GM21526 (cell line): Measurements from ENCODE around the gene LILRB2.
"Not testable (repeated sequence)": the region's sequence is repeated elsewhere in the genome, so short reads cannot be mapped to it uniquely, and the experiment has no call there.

Experiments
- ATAC-seq: cut with Tn5 transposase; IDR thresholded peaks from one replicate; pipeline ENCODE4 v1.9.1; 2021; ENCODE audit warnings: moderate library complexity; ENCODE audit not compliant: unreplicated experiment, low FRiP score

The LILRB2 gene

DNA sequence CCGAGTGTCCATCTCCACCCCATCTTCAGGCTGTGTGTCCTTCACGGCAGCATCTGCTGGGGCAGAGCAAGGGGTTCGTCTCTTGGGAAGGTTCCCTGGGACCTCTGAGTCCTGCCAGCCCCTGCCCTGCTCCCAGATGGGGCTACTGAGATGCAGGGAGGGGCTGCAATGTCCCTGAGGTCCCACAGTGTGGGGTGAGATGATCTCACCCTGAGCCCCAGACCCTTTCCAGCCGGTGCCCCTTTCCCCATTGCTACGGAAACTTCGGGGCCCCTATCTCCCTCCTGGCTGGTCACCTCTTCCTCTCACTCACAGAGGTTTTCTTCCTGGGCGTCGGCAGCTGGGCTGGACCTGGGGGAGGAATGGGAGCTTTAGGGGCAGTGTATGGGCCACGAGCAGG is 5.0 kb downstream of the LILRB2 start:
- ATAC-seq = no peak

GRCh38 chr19:54274516-54274915 is 6.4 kb downstream of the LILRB2 start:
- not testable (repeated sequence) for ATAC-seq

- ATAC-seq = no peak
Measured at GRCh38 chr19:54273821-54274220, 7.1 kb downstream of the LILRB2 start.

DNA sequence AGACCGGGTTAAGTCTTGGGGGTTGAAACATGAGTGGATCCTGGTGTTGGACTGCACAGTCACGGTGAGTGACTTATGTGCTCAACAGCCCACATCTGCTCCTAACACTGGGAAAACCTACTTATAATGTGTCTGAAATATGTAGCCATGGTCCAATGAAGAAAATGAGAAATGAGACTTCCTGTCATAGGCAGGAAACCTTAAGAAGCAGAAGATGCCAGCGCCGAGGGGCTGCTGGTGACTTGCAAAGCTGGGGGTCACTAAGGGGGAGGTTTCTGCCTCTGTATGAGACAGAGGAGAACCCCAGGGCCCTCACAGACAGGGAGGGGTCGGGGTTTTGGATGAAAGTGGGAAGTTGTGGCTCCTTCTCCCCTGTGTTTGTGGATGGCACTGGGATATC is 8.7 kb downstream of the LILRB2 start:
- ATAC-seq = not testable (repeated sequence)

DNA sequence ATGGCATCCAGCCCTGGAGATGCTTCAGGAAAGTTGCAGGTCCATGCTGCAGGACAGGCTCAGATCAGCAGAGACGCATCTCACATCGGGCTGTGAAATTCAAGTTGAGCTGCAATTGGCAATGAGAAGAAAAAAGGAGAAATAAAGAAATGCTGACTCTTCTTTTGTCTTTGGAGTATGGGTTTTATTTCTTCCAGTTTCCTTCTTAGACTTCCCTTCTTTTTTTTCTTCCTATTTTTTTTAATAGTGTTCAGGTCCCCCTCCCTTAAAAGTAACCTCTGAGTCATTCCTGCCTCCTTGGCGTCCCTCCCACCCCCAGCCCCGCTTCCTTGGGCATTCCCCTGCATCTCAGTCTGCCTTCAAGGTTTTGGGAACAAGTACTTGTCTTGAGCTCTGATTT is 9.3 kb downstream of the LILRB2 start:
- ATAC-seq = not testable (repeated sequence)

- no peak for ATAC-seq
Measured at GRCh38 chr19:54271106-54271505, 9.8 kb downstream of the LILRB2 start.

- no peak for ATAC-seq
Measured at GRCh38 chr19:54268936-54269335, 12.0 kb downstream of the LILRB2 start.

- no peak for ATAC-seq
Measured at GRCh38 chr19:54266133-54266532, 14.8 kb downstream of the LILRB2 start.

- ATAC-seq = no peak
Measured at GRCh38 chr19:54262470-54262869, 18.4 kb downstream of the LILRB2 start.

GRCh38 chr19:54262066-54262465 is 18.8 kb downstream of the LILRB2 start:
- no peak for ATAC-seq

DNA sequence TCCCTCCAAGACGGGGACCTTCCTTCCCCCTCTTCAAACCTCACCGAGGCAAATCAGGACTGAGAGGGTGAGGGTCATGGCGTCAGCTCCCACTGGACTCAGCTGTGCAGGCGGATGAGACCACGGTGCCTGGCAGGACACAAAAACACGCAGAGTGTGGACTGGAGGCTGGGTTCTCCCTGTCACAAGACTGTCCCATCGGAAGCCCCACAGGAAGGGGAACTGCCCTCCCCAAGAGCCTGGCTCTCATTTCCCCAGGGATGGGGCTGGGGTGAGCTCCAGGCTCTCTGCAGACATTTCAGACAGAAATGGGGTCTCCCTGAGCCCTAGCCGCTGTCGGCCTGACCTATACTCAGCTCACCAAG is 23.8 kb downstream of the LILRB2 start, which contains the start of gene LILRB5:
Gene LILRB5, minus strand, starts transcription at position 158 of the 365 bp plus-strand sequence. Its CDS starts 80 bp downstream, at position 78.
- no peak for ATAC-seq

GRCh38 chr19:54256250-54257115 is 24.4 kb downstream of the LILRB2 start:
- ATAC-seq = no peak

GRCh38 chr19:54255105-54255775 is 25.7 kb downstream of the LILRB2 start:
- ATAC-seq = no peak

DNA sequence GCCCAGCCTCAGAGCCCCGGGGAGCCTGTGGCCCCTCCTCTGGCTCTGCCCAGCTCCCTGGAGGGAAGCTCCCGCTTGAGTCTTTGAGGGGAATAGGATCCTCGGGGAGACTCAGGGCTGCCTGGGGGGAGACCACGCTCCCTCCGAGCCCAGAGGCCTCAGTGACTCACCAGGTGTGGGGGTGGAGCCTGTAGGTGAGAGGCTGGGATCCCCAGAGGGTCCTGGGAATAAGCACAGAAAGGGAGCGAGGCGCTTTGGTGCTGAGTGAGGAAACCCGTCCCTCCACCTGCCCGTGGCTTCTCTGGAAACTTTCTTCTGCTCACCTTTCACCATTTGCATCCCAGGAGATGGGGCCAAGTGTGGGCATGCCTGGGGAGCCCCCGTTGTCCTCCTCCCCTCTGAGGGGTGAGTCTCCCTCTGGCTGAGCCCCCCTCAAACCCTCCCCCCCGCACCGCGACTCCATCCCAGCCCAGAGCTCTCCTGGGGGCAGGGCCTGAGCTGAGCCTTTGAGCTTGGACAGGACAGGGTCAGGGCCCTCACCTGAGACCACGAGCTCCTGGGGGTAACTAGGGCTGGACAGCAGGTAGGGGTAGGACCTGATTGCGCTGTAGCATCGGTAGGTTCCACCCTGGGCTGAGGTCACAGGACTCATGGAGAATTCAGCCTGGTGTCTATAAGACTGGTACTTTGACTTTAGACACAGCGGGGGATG is 26.6 kb downstream of the LILRB2 start:
- no peak for ATAC-seq

DNA sequence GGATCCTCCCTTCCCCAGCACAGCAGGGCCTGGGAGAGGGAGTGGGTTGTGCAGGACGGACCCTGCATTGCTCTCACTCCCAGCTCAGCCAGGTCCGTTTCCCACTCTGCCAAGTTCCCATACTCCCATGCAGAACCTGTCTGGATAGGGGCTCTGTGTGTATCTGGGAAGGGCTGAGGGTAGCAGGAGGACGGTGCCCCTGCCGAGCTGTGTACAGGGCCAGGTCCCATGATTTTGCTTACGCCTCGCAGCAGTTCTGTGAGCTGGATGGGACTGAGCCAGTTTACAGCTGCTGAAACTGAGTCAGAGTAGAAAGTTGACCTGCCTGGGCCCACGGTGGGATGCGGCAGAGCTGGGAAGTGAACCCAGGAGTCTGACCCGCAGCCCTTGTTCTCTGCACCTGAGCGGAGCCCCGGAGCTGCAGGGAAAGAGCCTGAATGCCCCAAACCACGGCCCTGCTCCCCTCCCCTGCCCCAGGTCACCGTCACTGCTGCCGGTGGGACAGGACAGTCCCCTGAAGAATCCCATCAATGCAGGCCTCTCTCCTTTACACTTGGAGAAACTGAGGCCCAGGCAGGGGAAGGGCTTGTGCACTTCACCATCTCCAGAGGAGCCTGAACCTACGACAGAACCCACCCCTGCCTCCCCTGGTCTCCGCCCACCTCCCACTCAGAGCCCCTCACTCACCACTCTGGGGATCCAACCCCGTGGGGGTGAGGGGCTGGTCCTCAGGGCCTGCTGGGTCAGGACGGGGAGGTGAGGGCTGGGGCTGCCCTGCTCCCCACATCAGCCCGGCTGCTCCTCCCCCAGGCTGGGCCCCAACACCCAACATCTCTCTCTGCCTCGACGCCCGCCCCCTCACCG is 27.3 kb downstream of the LILRB2 start:
- ATAC-seq = no peak

DNA sequence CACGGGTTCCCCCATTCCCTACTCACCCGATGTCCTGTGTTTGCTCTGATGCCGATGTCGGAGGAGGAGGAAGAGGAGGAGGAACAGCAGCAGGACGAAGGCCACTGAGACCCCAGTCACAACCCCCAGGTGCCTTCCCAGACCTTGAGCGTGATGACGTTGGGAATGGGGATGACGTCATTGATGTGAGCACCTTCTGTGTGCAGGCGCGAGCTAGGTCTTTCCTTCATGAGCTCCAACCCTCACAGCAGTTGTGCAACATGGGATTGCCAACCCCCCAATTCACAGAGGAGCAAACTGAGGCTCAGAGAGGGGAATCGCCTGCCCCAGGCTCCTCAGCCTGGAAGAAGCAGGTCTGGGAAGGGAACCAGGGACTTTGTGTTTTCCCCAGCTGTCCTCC is 28.1 kb downstream of the LILRB2 start:
- ATAC-seq = no peak

DNA sequence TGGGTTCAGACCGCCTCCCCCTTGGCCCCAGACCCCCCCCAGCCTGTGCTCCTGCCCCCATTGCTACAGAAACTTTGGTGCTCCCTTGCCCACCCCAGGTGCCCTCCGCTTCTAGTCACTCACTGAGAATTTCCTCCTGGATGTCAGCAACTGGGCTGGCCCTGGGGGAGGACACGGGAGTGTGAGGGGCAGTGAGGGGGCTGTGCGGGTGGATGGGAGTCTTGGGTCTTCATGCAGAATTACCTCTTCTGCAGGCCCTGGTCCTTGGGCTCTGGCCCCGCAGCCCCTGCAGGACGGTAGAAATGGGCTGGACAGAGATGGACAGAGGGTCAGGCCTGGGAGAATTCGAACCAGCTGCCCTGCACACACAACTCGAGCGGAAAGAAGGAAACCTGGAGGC is 28.7 kb downstream of the LILRB2 start:
- ATAC-seq = no peak

DNA sequence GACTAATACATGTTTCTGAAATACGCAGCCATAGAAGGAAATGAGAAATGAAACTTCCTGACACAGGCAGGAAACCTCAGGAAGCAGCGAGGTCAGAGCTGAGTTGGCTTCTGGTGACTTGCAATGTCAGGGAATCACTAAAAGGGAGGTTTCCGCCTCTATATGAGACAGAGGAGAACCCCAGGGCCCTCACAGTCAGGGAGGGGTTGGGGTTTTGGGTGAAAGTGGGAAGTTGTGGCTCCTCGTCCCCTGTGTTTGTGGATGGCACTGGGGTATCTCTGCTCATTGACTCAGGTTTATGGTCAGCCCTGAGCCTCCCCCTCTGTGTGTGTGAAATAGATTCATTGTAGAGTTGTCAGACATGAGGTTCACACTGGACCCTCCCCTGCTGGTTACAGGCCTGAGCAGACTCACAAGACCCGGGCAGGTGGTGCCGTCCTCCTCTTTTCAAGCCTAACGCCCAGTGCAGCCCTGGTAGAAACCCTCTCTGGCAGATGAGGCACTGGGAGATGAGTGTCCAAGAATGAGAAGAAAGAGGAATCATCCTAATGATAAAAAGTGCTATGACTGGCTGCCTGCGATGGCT is 32.8 kb downstream of the LILRB2 start:
- no peak for ATAC-seq

- no peak for ATAC-seq
Measured at GRCh38 chr19:54247106-54247930, 33.6 kb downstream of the LILRB2 start.
